ENCODE results near the gene CTSE. TPM values are rescaled to one million over a fixed set of nuclear protein-coding genes. Genes with fewer than 3 reads are reported as not detected.

Gene CTSE
- total RNA-seq, 1 donor from 2014 or later, result not detected

- TF ChIP-seq CTCF (IDR thresholded peaks at IDR 0.05), result no peak
- ATAC-seq (ENCODE audit: low read depth), result no peak
- ChIA-PET POLR2A (no interaction called here), CTCF (interaction anchor here (2.2 kb wide), 1 partner anchor 14 kb away, joined by 10 read pairs; no protein-coding TSS in a partner anchor)
- intact Hi-C loops (cut with micrococcal nuclease), result no loop called here
- Mint-ChIP-seq H3K27me3 (peaks cover 4% of the 10 kb centered on the region), H3K27ac (no peak overlapping the region), H3K4me1 (no peaks in the 10 kb centered on the region), H3K4me3 (no peak overlapping the region), H3K9me3 (no peaks in the 10 kb centered on the region), H3K36me3 (ENCODE audit: low read depth) (no peaks in the 10 kb centered on the region)
- no peak for DNase-seq
Measured at GRCh38 chr1:205963352-205964155, 60.1 kb downstream of the CTSE start.

GRCh38 chr1:205962821-205963221 is 60.9 kb downstream of the CTSE start:
- no peak for TF ChIP-seq CTCF (IDR thresholded peaks at IDR 0.05)
- CTCF ChIA-PET, result no interaction called here
- no peak overlapping the region for H3K27ac Mint-ChIP-seq
- ATAC-seq (ENCODE audit: low read depth) (no peak), DNase-seq (no peak)
- no peaks in the 10 kb centered on the region for H3K4me1 Mint-ChIP-seq
- intact Hi-C loops (cut with micrococcal nuclease), result no loop called here
- no peaks in the 10 kb centered on the region for H3K36me3 Mint-ChIP-seq (ENCODE audit: low read depth)
- H3K9me3 Mint-ChIP-seq, result no peaks in the 10 kb centered on the region
- H3K27me3 Mint-ChIP-seq, result peaks cover 4% of the 10 kb centered on the region
- H3K4me3 Mint-ChIP-seq, result no peak overlapping the region
- POLR2A ChIA-PET, result no interaction called here

- Mint-ChIP-seq H3K4me1 (no peaks in the 10 kb centered on the region), H3K9me3 (no peaks in the 10 kb centered on the region), H3K36me3 (ENCODE audit: low read depth) (no peaks in the 10 kb centered on the region), H3K4me3 (no peak overlapping the region), H3K27ac (no peak overlapping the region), H3K27me3 (peaks cover 4% of the 10 kb centered on the region)
- ATAC-seq (ENCODE audit: low read depth) (no peak), DNase-seq (no peak)
- ChIA-PET POLR2A (interaction anchor here (0.5 kb wide), 1 partner anchor 131 kb away, joined by 4 read pairs; no protein-coding TSS in a partner anchor), CTCF (interaction anchor here (3.5 kb wide), 1 partner anchor 16 kb away, joined by 13 read pairs; no protein-coding TSS in a partner anchor)
- intact Hi-C loops (cut with micrococcal nuclease), result no loop called here
- no peak for TF ChIP-seq CTCF (IDR thresholded peaks at IDR 0.05)
Measured at GRCh38 chr1:205961991-205962820, 61.5 kb downstream of the CTSE start.

- no peaks in the 10 kb centered on the region for H3K36me3 Mint-ChIP-seq (ENCODE audit: low read depth)
- ChIA-PET POLR2A (no interaction called here), CTCF (interaction anchor here (3.5 kb wide), 1 partner anchor 17 kb away, joined by 13 read pairs; no protein-coding TSS in a partner anchor)
- ATAC-seq (ENCODE audit: low read depth), result no peak
- H3K27ac Mint-ChIP-seq, result no peak overlapping the region
- H3K4me1 Mint-ChIP-seq, result no peaks in the 10 kb centered on the region
- no peaks in the 10 kb centered on the region for H3K9me3 Mint-ChIP-seq
- DNase-seq, result no peak
- no peak overlapping the region for H3K4me3 Mint-ChIP-seq
- intact Hi-C loops (cut with micrococcal nuclease), result no loop called here
- TF ChIP-seq CTCF (IDR thresholded peaks at IDR 0.05), result no peak
- peaks cover 8% of the 10 kb centered on the region for H3K27me3 Mint-ChIP-seq
Measured at GRCh38 chr1:205961405-205961804, 62.3 kb downstream of the CTSE start.

GRCh38 chr1:205959789-205960188 is 63.9 kb downstream of the CTSE start:
- DNase-seq, result no peak
- H3K36me3 Mint-ChIP-seq (ENCODE audit: low read depth), result no peaks in the 10 kb centered on the region
- CTCF ChIA-PET, result interaction anchor here (3.5 kb wide), 1 partner anchor 18 kb away, joined by 13 read pairs; no protein-coding TSS in a partner anchor
- intact Hi-C loops (cut with micrococcal nuclease), result no loop called here
- POLR2A ChIA-PET, result no interaction called here
- no peak for ATAC-seq (ENCODE audit: low read depth)
- TF ChIP-seq CTCF (IDR thresholded peaks at IDR 0.05), result no peak
- no peaks in the 10 kb centered on the region for H3K4me1 Mint-ChIP-seq
- no peaks in the 10 kb centered on the region for H3K9me3 Mint-ChIP-seq
- H3K27me3 Mint-ChIP-seq, result peaks cover 10% of the 10 kb centered on the region
- no peak overlapping the region for H3K4me3 Mint-ChIP-seq
- H3K27ac Mint-ChIP-seq, result no peak overlapping the region
